Nucleus accumbens (tissue), 56 donors: Measurements from ENCODE around the gene PRCD.

Experiments used
- DNase-seq, 56 donors: peaks; one replicate each; lab custom pipeline; 2025; lab: John Stamatoyannopoulos, UW

PRCD gene

GRCh38 chr17:76537578-76538280 lies 2.1 kb upstream of the PRCD start, which contains the start of gene CYGB:
CYGB (minus strand) TSS chr17:76537709; CDS start chr17:76537542, 167 bp downstream.
- DNase-seq = peak in 1 of 56 donors; percentile 55

GRCh38 chr17:76538281-76538931 lies 1.4 kb upstream of the PRCD start:
- no peak for DNase-seq

GRCh38 chr17:76538941-76539570 lies 788 bp upstream of the PRCD start:
- DNase-seq = no peak

GRCh38 chr17:76540381-76541300 lies 797 bp downstream of the PRCD start:
- DNase-seq = peak; percentile 47 to 98 (median 92)

GRCh38 chr17:76541739-76542454 lies 2.1 kb downstream of the PRCD start:
- DNase-seq = no peak

- no peak for DNase-seq
Measured at GRCh38 chr17:76542566-76542971, 2.7 kb downstream of the PRCD start.

- peak in 1 of 56 donors; percentile 34 for DNase-seq
Measured at GRCh38 chr17:76542984-76543383, 3.1 kb downstream of the PRCD start.

- peak in 4 of 56 donors; percentile 44 to 69 (median 58) for DNase-seq
Measured at GRCh38 chr17:76543482-76543825, 3.6 kb downstream of the PRCD start.

GRCh38 chr17:76543826-76544545 lies 4.1 kb downstream of the PRCD start:
- peak in 46 of 56 donors; percentile 35 to 84 (median 65) for DNase-seq

- DNase-seq = peak in 26 of 56 donors; percentile 11 to 81 (median 71)
Measured at GRCh38 chr17:76544546-76545365, 4.9 kb downstream of the PRCD start.

GRCh38 chr17:76545918-76546555 lies 6.2 kb downstream of the PRCD start:
- peak in 1 of 56 donors; percentile 19 for DNase-seq

- peak in 1 of 56 donors; percentile 28 for DNase-seq
Measured at GRCh38 chr17:76546556-76547182, 6.8 kb downstream of the PRCD start.

- peak in 46 of 56 donors; percentile 19 to 80 (median 46) for DNase-seq
Measured at GRCh38 chr17:76547183-76547641, 7.4 kb downstream of the PRCD start.

- DNase-seq = no peak
Measured at GRCh38 chr17:76547642-76548202, 7.9 kb downstream of the PRCD start.

GRCh38 chr17:76548378-76549214 lies 8.8 kb downstream of the PRCD start:
- DNase-seq = no peak

GRCh38 chr17:76549215-76549518 lies 9.3 kb downstream of the PRCD start:
- DNase-seq = no peak
